HG03342 (cell line): ENCODE data around the gene ABCA6.

Source experiments
- ATAC-seq: cut with Tn5 transposase; IDR thresholded peaks from one replicate; pipeline ENCODE4 v1.9.1; 2021; ENCODE audit warnings: mild to moderate bottlenecking, moderate library complexity; ENCODE audit not compliant: unreplicated experiment

Gene ABCA6

DNA sequence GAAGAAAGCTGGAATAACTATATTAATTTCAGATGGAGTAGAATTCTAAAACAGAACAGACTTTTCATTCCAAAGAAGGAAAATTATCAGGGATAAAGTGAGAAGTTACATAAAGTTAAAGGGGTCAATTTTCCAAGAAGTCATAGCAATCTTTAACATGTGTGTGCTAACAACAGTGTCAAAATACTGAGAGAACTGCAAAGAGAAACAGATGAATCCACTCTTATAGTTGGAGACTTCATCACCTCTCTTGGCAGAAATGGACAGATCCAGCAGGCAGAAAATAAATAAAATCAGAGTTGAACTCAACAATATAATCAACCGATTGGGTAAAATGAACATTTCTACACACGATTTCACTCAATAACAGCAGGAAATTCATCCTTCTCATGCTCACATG is 86.4 kb downstream of the ABCA6 start:
- no peak for ATAC-seq

DNA sequence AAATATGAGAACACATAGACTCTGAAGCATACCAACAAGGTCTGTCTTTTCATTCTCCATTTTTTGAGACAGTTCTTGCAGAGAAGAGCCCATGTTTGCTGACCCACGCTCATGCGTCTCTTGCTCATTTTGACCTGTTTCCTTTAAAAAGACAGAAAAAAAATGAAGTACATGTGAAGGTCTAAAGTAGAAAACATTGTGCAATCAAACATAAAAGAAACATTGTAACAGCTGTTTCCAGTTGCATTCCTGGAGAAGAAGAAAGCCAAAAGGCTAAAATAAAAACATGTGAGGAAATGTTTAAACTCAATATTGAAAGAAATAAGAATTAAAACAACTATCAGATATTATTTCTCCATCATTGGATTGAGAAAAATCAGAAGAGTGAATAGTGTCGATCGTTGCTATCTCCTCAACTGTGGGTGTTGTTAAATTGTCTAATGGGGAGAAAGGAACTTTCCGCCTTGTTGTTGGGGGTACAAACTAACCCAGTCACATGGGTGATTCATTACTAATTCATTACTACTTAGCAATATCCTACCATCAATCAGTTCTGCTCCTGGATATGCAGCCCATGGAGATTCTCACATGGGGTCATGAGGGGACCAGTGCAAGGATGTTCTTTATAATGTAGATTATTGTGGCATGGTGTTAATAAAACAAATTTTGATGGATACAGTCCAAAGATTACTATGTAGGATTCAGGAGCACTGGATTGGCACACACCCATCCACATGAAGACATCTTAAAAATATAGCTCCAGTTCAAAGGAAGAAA is 90.5 kb downstream of the ABCA6 start:
- ATAC-seq, result no peak

DNA sequence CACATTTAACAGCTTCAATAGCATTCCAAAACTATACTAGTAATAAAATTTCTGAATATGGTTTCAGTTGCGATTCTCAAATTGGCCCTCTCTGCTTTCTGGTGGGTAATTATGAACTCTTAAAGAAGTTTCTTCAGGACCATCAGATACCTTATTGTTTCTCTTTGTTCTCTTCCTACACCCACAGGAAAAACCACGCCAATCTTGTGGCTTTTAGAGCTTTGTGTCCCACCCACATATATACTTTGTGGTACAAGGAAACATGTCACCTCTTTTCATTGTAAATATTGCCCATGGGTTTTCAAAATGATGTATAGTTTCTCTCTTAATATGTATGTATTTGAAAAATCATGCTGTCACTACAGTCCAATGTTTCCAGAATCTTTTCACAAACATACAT is 93.1 kb downstream of the ABCA6 start:
- ATAC-seq, result no peak

DNA sequence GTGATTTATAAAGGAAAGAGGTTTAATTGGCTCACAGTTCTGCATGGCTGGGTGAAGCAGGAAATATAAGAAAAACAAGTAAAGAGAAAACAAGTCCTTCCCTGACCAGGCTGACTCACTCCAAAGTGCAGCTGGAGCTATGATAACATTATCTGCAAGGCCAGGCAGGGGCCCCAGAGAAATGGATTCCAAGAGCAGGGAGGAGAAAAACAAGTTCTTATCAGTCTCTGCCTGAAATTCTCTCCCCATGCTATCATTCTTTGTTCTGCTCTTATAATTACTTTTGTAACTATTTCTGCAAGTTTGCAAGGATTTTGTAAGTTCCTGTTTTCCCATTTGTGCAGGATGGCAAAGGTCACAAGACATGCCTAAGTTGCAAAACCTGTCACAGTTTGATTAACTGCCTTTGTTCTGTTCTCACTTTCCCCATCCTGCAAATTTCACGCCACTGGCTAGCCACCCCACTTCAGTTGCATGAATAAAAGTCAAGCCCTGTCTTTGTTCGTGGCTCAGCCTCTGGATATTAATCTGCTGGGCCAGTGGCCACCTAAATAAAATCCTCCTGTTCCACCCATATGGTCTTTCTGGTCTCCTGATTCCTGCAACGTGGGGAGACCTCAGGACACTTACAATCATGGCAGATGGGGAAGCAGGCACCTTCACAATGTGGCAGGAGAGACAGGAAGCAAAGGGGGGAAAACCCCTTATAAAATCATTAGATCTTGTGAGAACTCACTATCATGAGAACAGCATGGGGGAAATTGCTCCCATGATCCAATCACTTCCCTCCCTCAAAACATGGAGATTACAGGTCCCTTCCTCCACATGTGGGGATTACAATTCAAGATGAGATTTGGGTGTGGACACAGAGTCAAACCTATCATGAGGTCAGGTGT is 94.1 kb downstream of the ABCA6 start:
- no peak for ATAC-seq

GRCh38 chr17:69046121-69046807 is 95.4 kb downstream of the ABCA6 start:
- ATAC-seq, result no peak

DNA sequence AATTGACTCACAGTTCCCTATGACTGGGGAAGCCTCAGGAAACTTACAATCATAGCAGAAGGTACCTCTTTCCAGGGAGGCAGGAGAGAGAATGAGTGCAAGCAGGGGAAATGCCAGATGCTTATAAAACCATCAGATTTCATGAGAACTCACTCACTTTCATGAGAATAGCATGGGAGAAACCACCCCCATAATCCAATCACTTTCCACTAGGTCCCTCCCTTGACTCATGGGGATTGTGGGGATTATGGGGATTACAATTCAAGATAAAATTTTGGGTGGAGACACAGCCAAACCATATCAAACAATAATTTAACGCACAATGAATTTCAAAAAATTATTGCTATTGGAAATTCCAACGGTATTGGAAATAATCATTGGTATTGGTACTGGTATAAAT is 96.0 kb downstream of the ABCA6 start:
- no peak for ATAC-seq

DNA sequence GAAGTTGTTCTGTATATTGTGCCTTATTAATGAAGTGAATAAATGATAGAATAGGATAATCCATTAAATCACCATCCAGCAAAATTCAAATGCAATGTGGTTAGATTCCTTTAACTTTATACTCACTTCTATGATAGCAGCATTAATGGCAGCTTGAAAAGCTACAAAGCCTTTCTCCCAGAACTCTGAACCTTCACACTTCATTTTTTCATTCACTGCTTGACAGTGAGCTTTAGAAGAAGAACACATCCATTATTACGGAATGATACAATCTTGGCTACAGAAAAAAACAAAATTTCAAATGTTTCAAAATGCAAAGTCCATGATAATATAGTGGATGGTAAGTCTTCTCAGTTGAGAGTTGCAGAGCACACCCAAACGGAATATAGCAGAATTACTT is 97.3 kb downstream of the ABCA6 start:
- ATAC-seq, result no peak

GRCh38 chr17:69043098-69043734 is 98.5 kb downstream of the ABCA6 start:
- no peak for ATAC-seq

GRCh38 chr17:69042308-69042707 is 99.4 kb downstream of the ABCA6 start:
- no peak for ATAC-seq

GRCh38 chr17:69031839-69032238 is 109.9 kb downstream of the ABCA6 start:
- ATAC-seq, result no peak

DNA sequence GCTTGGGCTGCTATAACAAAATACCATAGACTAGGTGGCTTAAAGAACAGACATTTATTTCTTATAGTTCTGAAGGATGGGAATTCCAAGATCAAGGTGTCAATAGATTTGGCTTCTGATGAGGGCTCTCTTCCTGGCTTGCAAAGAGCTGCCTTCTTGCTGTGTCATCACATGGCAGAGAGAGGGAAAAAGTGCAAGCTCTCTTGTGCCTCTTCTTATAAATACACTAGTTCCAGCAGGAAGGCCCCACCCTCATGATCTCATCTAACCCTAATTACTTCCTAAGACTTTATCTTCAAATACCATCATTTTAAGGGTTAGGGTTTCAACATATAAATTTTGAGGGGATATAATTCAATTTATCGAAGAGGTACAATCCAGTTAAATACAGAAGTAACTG is 111.5 kb downstream of the ABCA6 start:
- ATAC-seq, result no peak
